ENCODE measurements around the gene TBC1D9. TPM values are rescaled to one million over a fixed set of nuclear protein-coding genes. Genes with fewer than 3 reads are reported as not detected.
A peak's percentile ranks its signal among the peaks of the same experiment; 100 is the strongest.

TBC1D9 gene
- total and polyA plus RNA-seq, 2 donors (not counting 1 experiment from before 2014, with no cell fraction given) = 48.9 to 235 TPM

GRCh38 chr4:140703463-140703862, 52.7 kb downstream of the TBC1D9 start:
- peaks cover 62% of the 10 kb centered on the region for H3K4me1 Mint-ChIP-seq
- no peak for ATAC-seq (ENCODE audit: low read depth)
- H3K4me2 ChIP-seq (replicated peaks; ENCODE audit: low read depth, low read length, poor library complexity, severe bottlenecking) = no peak overlapping the region

More at GRCh38 chr4:140703463-140703862, 52.7 kb downstream of the TBC1D9 start:
- Histone ChIP-seq H4K20me1 (ENCODE audit: control insufficient read depth, insufficient read depth, low read length, poor library complexity, severe bottlenecking) (peaks cover 47% of the 10 kb centered on the region), H3K27ac (ENCODE audit: low read length in 2 of 2) (peak overlapping the region in 1 of 2 donors; percentile 1), H3K9ac (ENCODE audit: low read length) (no peak overlapping the region), H3K79me2 (ENCODE audit: control insufficient read depth, insufficient read depth, low read length) (peaks cover 84% of the 10 kb centered on the region), H3K4me3 (ENCODE audit: control extremely low read depth in 1 of 5, extremely low read depth in 1 of 5, insufficient read depth in 1 of 5, low read depth in 2 of 5, low read length in 4 of 5) (no peak overlapping the region), H3K9me3 (ENCODE audit: control extremely low read depth in 1 of 3, control insufficient read depth in 2 of 3, insufficient read depth in 1 of 3, low read length in 2 of 3) (no peaks in the 10 kb centered on the region), H3K36me3 (replicated peaks in 1 of 2; ENCODE audit: control extremely low read depth in 1 of 2, control insufficient read depth in 1 of 2, extremely low read depth in 1 of 2, insufficient read depth in 2 of 2, low read length in 1 of 2) (peaks cover 0 to 29% of the 10 kb centered on the region in 2 experiments), H3K27me3 (replicated peaks in 1 of 4; ENCODE audit: control extremely low read depth in 1 of 4, control insufficient read depth in 3 of 4, insufficient read depth in 4 of 4, low read length in 3 of 4) (no peaks in the 10 kb centered on the region), H3K4me1 (ENCODE audit: control insufficient read depth in 2 of 2, insufficient read depth in 2 of 2, low read length in 2 of 2) (peaks cover 15 to 23% of the 10 kb centered on the region in 2 donors), H2AFZ (ENCODE audit: insufficient read depth, low read depth, low read length, poor library complexity, severe bottlenecking) (no peak overlapping the region)
- DNase-seq = no peak
- intact Hi-C loops (cut with micrococcal nuclease) = no loop called here
- 89% methylated on average over 1 of the region's 2 CpGs for WGBS (ENCODE audit: insufficient coverage)
- ChIA-PET CTCF (interaction anchor here (0.8 kb wide), 1 partner anchor 27 kb away, joined by 4 read pairs; no protein-coding TSS in a partner anchor), POLR2A (no interaction called here)
- no peak overlapping the region for H3K4me3 Mint-ChIP-seq
- TF ChIP-seq EZH2 (IDR thresholded peaks at IDR 0.05; ENCODE audit: borderline replicate concordance, insufficient read depth, low read depth, low read length, poor library complexity, severe bottlenecking) (no peak), CTCF (IDR thresholded peaks at IDR 0.05) (no peak)
- H3K9me3 Mint-ChIP-seq (ENCODE audit: insufficient read depth) = no peaks in the 10 kb centered on the region
- H3K27ac Mint-ChIP-seq = no peak overlapping the region
- H3K27me3 Mint-ChIP-seq = no peaks in the 10 kb centered on the region

Data from B cell (primary cell).